Bronchial epithelial cell (primary cell): Measurements from ENCODE around the gene SOX6. TPM values are rescaled to one million over a fixed set of nuclear protein-coding genes. Genes with fewer than 3 reads are reported as not detected.
"Not testable (repeated sequence)": the region's sequence is repeated elsewhere in the genome, so short reads cannot be mapped to it uniquely, and the experiment has no call there.

Experiments used
- DNase-seq: peaks from one replicate; pipeline ENCODE4 v3.0.0-alpha.2; 2010; ENCODE audit warnings: low read depth
- FAIRE-seq: peaks from 2 replicates; lab custom pipeline; 2011; peaks lifted over from hg19 to GRCh38; lab: Jason Lieb, UNC
- H3K27me3 ChIP-seq: 2 replicates; pipeline ENCODE4 v1.5.1; 2011; ENCODE audit warnings: low read length; ENCODE audit not compliant: control insufficient read depth, insufficient read depth
- H3K36me3 ChIP-seq: 2 replicates; pipeline ENCODE4 v1.5.1; 2011; ENCODE audit warnings: low read length; ENCODE audit not compliant: control insufficient read depth, insufficient read depth
- H3K4me3 ChIP-seq: 2 replicates; pipeline ENCODE4 v1.5.1; 2011; ENCODE audit warnings: mild to moderate bottlenecking, low read depth, low read length, control low read depth
- CTCF ChIP-seq: IDR thresholded peaks from 2 replicates; pipeline ENCODE4 v1.5.1; 2011; ENCODE audit warnings: mild to moderate bottlenecking, moderate library complexity, low read length, control low read depth, inconsistent platforms; ENCODE audit not compliant: insufficient read depth, severe bottlenecking
- total RNA-seq: library from RNA; depleted of rRNA; stranded (reverse); fragments of >200 nt; gene quantifications from 2 replicates; pipeline ENCODE4 v1.2.1, GENCODE V29; 2014

Gene SOX6
- total RNA-seq, 1 donor from 2014 or later: 0.53 TPM

DNA sequence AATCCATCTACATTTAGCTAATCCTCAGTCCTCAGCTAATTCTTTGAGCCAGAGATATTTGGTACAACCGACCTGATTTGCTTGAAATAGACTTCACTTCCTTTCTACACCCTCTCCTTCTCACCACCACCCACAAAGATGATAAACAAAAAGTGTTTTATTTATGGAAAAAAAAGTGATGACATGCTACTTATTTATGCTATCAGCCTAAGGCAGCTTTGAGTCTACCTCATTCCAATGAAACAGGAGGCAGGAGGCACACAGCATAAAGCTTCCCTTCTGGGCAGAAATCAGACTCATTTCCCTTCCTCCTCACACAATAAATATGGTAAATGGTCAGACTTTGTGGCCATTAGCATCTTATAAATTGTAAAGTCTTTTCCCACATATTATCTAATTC lies 325.7 kb downstream of the SOX6 start:
- DNase-seq (no peak), FAIRE-seq (no peak)
- no peak for TF ChIP-seq CTCF
- H3K4me3 ChIP-seq: no peak overlapping the region
- H3K27me3 ChIP-seq: no peaks in the 10 kb centered on the region
- no peaks in the 10 kb centered on the region for H3K36me3 ChIP-seq

- not testable (repeated sequence) for FAIRE-seq, DNase-seq, H3K27me3 ChIP-seq
These were observed 327.2 kb downstream of the SOX6 start for GRCh38 chr11:16029151-16029550.

GRCh38 chr11:16028419-16028818 lies 327.9 kb downstream of the SOX6 start:
- no peak for DNase-seq
- Histone ChIP-seq H3K27me3 (no peaks in the 10 kb centered on the region), H3K4me3 (no peak overlapping the region), H3K36me3 (no peaks in the 10 kb centered on the region)
- no peak for FAIRE-seq
- no peak for TF ChIP-seq CTCF

More at GRCh38 chr11:16029151-16029550, 327.2 kb downstream of the SOX6 start:
- not testable (repeated sequence) for H3K4me3 ChIP-seq, H3K36me3 ChIP-seq

GRCh38 chr11:16027621-16028020 lies 328.7 kb downstream of the SOX6 start:
- DNase-seq (no peak), FAIRE-seq (no peak)
- H3K27me3 ChIP-seq: no peaks in the 10 kb centered on the region
- H3K36me3 ChIP-seq: no peaks in the 10 kb centered on the region
- H3K4me3 ChIP-seq: no peak overlapping the region
- TF ChIP-seq CTCF: no peak

DNA sequence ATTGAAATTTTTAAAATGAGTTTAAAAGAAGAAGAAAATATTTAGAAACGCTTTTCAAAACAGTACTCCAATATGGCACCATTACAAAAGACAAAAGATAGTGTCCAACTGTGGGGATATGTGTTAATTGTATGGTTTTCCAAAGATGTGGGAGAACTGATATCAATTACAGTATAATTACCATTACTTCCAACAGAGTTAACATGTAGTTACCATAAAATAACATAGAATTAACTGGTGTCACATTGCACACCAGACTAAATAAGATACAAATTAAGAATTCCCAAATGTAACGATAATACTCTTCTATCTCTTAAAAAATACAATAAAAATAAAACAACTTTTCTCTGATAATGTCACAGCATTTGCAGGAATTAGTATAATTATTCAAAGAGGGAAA lies 329.5 kb downstream of the SOX6 start:
- no peaks in the 10 kb centered on the region for H3K27me3 ChIP-seq
- no peak for TF ChIP-seq CTCF
- DNase-seq (no peak), FAIRE-seq (no peak)
- H3K4me3 ChIP-seq: no peak overlapping the region
- no peaks in the 10 kb centered on the region for H3K36me3 ChIP-seq

GRCh38 chr11:16018931-16019330 lies 337.4 kb downstream of the SOX6 start:
- no peak for TF ChIP-seq CTCF
- no peaks in the 10 kb centered on the region for H3K27me3 ChIP-seq
- no peaks in the 10 kb centered on the region for H3K36me3 ChIP-seq
- FAIRE-seq (no peak), DNase-seq (no peak)
- no peak overlapping the region for H3K4me3 ChIP-seq

GRCh38 chr11:16016468-16016829 lies 339.9 kb downstream of the SOX6 start:
- FAIRE-seq: no peak

More at GRCh38 chr11:16016468-16016829, 339.9 kb downstream of the SOX6 start:
- no peaks in the 10 kb centered on the region for H3K27me3 ChIP-seq
- H3K4me3 ChIP-seq: no peak overlapping the region
- no peak for DNase-seq
- no peak for TF ChIP-seq CTCF
- no peaks in the 10 kb centered on the region for H3K36me3 ChIP-seq
